Stimulated activated naive CD8-positive, alpha-beta T cell treated with anti-CD3 and anti-CD28 coated beads, Interleukin-15, Interleukin-2, amounts not matched to agents 100 U/mL and 50 U/mL, for 24 hours (primary cell): Measurements from ENCODE around the gene OR2T4.

ENCODE experiments used
- ATAC-seq: fragments of 150-1000 bp; cut with Tn5 transposase; one replicate; pipeline ENCODE4 v1.10.0; 2021
- DNase-seq: peaks from one replicate; pipeline ENCODE4 v3.0.0; 2021

The OR2T4 gene

GRCh38 chr1:248361121-248361715 lies at the start of gene OR2T4:
OR2T4 (plus strand) TSS chr1:248361665; CDS start chr1:248361665, 0 bp downstream.
- DNase-seq = no peak
- ATAC-seq = no peak

- ATAC-seq (no peak), DNase-seq (no peak)
These were observed 44.7 kb upstream of the OR2T4 start for GRCh38 chr1:248316796-248317195.

GRCh38 chr1:248324468-248324867 lies 37.0 kb upstream of the OR2T4 start, which contains the start of gene OR2M7:
OR2M7 (minus strand) TSS chr1:248324568; CDS start chr1:248324568, 0 bp downstream.
- ATAC-seq = no peak
- DNase-seq = no peak

GRCh38 chr1:248343451-248343850 lies 18.0 kb upstream of the OR2T4 start:
- DNase-seq (no peak), ATAC-seq (no peak)

GRCh38 chr1:248348475-248348874 lies 13.0 kb upstream of the OR2T4 start, which contains the start of gene OR14C36:
OR14C36 (plus strand) TSS chr1:248348775; CDS start chr1:248348775, 0 bp downstream.
- no peak for ATAC-seq

GRCh38 chr1:248359415-248359814 lies 2.0 kb upstream of the OR2T4 start:
- no peak for DNase-seq
- no peak for ATAC-seq

More at GRCh38 chr1:248348475-248348874, 13.0 kb upstream of the OR2T4 start, which contains the start of gene OR14C36:
- no peak for DNase-seq

- ATAC-seq (no peak), DNase-seq (no peak)
These were observed 5.1 kb downstream of the OR2T4 start for GRCh38 chr1:248366609-248367008.

- ATAC-seq = no peak
- no peak for DNase-seq
These were observed 10.9 kb downstream of the OR2T4 start for GRCh38 chr1:248372394-248372793.

- DNase-seq = no peak
These were observed 12.3 kb downstream of the OR2T4 start for GRCh38 chr1:248373761-248374160.

GRCh38 chr1:248375446-248375845 lies 14.0 kb downstream of the OR2T4 start, which contains the start of gene OR2T6:
OR2T6 (plus strand) TSS chr1:248375746; CDS start chr1:248387609, 11,863 bp downstream.
- DNase-seq = no peak
- no peak for ATAC-seq

More at GRCh38 chr1:248373761-248374160, 12.3 kb downstream of the OR2T4 start:
- no peak for ATAC-seq

- DNase-seq (no peak), ATAC-seq (no peak)
These were observed 15.5 kb downstream of the OR2T4 start for GRCh38 chr1:248376916-248377315.

- no peak for DNase-seq
- no peak for ATAC-seq
These were observed 19.4 kb downstream of the OR2T4 start for GRCh38 chr1:248380854-248381253.

GRCh38 chr1:248388426-248388825 lies 27.0 kb downstream of the OR2T4 start:
- DNase-seq (no peak), ATAC-seq (no peak)

GRCh38 chr1:248393050-248393449 lies 31.6 kb downstream of the OR2T4 start:
- DNase-seq (no peak), ATAC-seq (no peak)

- DNase-seq (no peak), ATAC-seq (no peak)
These were observed 41.3 kb downstream of the OR2T4 start, which contains the start of gene OR2T1 for GRCh38 chr1:248402748-248403147. OR2T1 (plus strand) TSS chr1:248403048; CDS start chr1:248406148, 3,100 bp downstream.

GRCh38 chr1:248404024-248404423 lies 42.6 kb downstream of the OR2T4 start:
- no peak for ATAC-seq
- DNase-seq = no peak

- ATAC-seq (peak; percentile 46), DNase-seq (no peak)
These were observed 45.5 kb downstream of the OR2T4 start for GRCh38 chr1:248406721-248407692.
